GM18867 (cell line): ENCODE results near the gene PCDH10.

ENCODE experiments used
- ATAC-seq: cut with Tn5 transposase; IDR thresholded peaks from one replicate; pipeline ENCODE4 v1.9.1; 2021; ENCODE audit warnings: mild to moderate bottlenecking, moderate library complexity; ENCODE audit not compliant: unreplicated experiment

The PCDH10 gene

DNA sequence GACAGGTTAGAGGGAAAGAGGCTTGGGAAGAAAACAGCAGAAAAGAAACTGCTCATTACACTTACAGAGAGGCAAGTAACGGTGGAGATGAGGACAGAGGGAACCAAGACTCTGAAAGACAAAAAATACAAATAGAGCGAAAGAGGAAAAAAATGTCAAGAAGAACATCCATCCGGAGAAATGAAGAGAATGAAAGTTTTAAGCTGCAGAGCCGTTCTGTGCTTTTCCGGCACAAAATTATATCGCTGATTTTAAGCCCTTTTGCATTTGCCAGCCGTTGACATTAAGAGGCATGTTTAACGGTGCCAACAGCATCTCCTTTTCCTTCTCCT, 236 bp downstream of the PCDH10 start:
- ATAC-seq: no peak

DNA sequence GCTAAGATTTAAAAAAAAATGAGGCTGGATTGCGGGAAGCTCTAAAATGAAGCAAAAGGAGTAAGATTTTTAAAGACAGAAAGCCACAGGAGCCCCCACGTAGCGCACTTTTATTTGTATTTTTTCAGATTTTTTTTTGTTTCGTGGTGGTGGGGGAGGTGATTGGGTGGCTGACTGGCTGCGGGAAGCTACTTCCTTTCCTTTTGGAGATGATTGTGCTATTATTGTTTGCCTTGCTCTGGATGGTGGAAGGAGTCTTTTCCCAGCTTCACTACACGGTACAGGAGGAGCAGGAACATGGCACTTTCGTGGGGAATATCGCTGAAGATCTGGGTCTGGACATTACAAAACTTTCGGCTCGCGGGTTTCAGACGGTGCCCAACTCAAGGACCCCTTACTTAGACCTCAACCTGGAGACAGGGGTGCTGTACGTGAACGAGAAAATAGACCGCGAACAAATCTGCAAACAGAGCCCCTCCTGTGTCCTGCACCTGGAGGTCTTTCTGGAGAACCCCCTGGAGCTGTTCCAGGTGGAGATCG, 908 bp downstream of the PCDH10 start:
- ATAC-seq: no peak

DNA sequence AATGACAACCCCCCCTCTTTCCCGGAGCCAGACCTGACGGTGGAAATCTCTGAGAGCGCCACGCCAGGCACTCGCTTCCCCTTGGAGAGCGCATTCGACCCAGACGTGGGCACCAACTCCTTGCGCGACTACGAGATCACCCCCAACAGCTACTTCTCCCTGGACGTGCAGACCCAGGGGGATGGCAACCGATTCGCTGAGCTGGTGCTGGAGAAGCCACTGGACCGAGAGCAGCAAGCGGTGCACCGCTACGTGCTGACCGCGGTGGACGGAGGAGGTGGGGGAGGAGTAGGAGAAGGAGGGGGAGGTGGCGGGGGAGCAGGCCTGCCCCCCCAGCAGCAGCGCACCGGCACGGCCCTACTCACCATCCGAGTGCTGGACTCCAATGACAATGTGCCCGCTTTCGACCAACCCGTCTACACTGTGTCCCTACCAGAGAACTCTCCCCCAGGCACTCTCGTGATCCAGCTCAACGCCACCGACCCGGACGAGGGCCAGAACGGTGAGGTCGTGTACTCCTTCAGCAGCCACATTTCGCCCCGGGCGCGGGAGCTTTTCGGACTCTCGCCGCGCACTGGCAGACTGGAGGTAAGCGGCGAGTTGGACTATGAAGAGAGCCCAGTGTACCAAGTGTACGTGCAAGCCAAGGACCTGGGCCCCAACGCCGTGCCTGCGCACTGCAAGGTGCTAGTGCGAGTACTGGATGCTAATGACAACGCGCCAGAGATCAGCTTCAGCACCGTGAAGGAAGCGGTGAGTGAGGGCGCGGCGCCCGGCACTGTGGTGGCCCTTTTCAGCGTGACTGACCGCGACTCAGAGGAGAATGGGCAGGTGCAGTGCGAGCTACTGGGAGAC, 1.6 kb downstream of the PCDH10 start:
- ATAC-seq: no peak

DNA sequence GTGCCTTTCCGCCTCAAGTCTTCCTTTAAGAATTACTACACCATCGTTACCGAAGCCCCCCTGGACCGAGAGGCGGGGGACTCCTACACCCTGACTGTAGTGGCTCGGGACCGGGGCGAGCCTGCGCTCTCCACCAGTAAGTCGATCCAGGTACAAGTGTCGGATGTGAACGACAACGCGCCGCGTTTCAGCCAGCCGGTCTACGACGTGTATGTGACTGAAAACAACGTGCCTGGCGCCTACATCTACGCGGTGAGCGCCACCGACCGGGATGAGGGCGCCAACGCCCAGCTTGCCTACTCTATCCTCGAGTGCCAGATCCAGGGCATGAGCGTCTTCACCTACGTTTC, 2.2 kb downstream of the PCDH10 start:
- ATAC-seq: no peak

DNA sequence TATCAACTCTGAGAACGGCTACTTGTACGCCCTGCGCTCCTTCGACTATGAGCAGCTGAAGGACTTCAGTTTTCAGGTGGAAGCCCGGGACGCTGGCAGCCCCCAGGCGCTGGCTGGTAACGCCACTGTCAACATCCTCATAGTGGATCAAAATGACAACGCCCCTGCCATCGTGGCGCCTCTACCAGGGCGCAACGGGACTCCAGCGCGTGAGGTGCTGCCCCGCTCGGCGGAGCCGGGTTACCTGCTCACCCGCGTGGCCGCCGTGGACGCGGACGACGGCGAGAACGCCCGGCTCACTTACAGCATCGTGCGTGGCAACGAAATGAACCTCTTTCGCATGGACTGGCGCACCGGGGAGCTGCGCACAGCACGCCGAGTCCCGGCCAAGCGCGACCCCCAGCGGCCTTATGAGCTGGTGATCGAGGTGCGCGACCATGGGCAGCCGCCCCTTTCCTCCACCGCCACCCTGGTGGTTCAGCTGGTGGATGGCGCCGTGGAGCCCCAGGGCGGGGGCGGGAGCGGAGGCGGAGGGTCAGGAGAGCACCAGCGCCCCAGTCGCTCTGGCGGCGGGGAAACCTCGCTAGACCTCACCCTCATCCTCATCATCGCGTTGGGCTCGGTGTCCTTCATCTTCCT, 2.7 kb downstream of the PCDH10 start:
- ATAC-seq: no peak

DNA sequence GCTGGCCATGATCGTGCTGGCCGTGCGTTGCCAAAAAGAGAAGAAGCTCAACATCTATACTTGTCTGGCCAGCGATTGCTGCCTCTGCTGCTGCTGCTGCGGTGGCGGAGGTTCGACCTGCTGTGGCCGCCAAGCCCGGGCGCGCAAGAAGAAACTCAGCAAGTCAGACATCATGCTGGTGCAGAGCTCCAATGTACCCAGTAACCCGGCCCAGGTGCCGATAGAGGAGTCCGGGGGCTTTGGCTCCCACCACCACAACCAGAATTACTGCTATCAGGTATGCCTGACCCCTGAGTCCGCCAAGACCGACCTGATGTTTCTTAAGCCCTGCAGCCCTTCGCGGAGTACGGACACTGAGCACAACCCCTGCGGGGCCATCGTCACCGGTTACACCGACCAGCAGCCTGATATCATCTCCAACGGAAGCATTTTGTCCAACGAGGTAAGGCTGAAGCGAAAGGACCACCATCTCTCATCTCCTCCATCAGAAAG, 3.3 kb downstream of the PCDH10 start:
- ATAC-seq: no peak

DNA sequence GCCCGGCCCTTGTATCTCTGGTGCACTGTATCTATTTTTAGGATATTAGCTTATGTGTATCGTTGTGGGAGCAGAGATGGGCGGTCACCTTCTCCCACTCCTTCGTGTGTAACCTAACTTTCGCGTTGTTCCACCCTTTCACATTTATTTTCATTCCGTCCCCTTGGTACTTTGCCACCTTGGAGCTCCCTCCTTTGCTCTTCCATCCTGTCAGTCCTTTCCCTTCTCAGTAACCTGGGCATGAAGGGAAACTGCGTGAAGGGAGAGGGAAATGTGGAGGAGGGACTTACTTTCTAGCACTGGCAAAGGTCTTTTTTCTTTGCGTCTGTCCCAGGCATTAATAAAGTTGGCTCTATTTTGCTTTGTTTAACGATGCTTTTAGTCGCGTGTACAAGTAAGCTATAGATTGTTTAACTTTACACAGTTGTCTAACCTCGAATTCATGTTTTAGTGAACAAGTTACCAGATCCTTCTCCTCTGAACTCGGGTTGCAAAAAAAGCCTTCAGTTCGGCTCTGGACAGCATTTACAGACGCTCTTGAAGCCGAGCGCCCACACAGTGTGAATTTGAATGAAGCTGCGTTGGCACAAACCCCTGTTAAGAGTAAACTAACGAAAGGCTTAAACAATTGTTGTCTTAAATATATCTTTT, 3.9 kb downstream of the PCDH10 start:
- ATAC-seq: no peak

DNA sequence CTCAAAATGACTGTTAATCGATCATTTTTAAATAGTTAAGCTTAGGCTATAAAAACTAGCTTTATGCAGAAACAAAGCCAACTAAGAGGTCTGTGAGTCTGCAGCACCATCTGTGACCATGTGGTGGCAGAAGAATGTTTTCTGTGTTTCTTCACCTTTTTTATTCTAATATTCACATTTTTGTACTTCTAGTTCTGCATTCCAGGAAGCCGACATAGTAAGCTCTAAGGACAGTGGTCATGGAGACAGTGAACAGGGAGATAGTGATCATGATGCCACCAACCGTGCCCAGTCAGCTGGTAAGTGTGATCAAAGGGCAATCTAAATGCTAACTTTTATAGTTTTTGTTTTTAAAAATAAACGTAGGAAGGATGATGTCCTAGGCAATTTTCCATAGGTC, 5.6 kb downstream of the PCDH10 start:
- ATAC-seq: no peak

DNA sequence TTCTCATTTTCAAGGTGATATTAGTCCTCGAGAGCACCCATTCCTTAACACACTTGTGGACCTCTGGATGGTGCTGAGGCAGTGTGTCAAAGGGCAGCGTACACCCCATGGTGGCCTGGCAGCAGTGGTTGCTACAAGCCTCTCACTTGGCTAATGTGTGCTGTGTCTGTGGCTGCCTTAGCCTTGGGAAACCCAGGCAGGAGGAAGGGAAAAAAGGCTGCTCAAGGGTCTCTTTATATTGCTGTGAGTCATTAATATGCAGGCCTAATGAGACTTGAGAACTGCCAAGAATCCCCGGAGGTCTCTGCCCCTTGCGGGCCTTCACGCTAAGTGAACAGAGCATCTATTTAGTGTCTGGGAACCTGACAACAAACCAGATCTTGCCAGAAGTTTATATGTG, 7.0 kb downstream of the PCDH10 start:
- ATAC-seq: no peak

DNA sequence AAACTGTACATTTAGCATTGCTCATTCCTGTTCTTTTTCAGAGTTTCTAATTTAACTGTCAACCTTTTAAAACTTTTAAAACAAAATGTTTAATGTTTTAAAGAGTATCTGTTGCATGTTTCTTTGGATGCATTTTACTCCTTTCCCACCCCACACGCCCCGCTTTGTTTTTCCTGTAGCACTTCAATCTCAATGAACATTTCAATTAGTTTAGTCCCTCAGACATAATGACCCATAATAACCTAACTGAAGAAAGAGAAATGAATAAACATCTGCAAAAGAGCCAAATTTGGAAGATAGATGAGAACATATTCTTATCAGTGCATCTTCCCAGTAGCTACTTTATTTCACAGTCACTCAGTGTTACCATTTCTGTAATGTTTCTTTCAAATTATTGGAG, 7.5 kb downstream of the PCDH10 start:
- ATAC-seq: no peak

DNA sequence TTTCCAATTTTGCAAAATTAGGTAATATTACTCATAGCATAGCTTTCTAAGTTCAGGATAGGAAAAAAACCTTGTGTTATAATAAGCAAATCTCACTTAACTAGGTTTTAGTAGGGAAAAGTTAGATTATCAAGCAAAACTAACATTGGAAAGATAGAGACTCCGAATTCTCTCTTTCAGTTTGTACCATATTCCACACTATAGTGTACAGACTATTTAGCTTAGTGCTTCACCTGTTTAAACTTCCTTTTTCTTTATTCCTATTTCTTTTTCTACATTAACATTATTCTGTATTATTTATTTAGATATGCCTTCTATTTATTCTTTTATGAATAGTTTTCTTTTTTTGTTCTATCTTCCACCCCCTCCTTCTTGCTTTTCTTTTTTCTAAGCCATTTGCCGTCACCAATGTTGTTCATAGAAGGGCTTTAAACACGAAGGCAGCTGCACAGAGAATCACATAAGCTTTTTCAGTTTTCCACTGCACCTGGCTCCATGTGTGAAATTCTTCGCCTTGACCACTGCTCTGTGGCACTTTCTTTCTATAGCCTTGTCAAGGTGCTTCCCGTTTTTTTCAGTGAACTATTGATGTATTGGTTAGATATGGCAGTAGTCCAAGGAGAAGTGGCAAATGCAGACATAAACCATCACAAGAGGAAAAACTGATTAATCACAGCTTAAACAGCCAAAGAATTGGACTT, 8.5 kb downstream of the PCDH10 start:
- ATAC-seq: no peak

DNA sequence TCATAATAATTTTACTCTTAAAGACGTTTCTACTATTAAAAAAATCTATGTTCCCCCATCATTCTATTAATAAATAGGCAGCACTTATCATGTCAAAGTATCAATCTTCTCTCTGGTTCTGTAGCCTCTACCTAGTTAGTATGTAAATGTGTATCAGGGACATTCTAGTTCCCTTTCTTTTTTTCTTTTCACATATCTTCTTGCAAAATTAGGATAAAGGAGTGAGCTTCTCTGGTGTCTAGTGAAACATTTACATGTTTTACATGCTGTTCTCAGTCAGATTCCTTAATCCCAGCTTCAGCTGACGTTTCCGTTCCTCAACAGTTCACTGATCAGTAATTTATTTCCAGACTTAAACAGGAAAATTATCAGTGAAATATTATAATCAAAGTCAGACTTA, 11.8 kb downstream of the PCDH10 start:
- no peak for ATAC-seq

DNA sequence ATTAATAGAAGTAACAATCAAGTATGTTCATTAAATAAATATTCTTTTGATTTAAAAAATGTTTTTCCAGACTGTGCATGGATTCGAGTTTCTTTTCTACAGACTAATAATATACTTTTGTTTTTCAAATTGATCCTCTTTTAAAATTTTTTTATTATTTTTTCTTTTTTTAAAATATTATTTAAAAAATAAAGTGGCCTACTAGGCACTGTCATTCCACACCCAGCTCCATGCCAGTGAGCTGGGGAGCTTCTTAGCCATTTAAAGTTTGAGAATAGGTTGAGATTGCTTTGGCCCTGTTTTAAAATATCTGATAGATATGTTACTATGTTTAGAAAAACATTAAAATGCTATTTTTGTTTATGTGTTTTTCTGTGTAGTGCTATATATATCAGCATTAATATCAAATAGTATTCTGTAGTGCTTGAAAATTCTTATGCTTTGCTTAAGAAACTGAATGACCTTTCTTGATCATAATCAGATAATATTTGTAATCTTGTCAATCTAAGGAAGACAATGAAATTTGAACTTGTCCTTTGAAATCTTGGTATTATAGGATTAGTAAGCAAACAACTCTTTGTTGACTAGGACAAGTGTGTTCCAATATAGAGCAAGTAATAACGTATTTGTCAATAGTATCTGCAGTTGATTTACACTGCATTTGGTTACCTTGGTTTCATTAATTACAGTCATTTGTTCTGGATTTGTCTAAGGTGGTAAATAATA, 12.6 kb downstream of the PCDH10 start:
- no peak for ATAC-seq

DNA sequence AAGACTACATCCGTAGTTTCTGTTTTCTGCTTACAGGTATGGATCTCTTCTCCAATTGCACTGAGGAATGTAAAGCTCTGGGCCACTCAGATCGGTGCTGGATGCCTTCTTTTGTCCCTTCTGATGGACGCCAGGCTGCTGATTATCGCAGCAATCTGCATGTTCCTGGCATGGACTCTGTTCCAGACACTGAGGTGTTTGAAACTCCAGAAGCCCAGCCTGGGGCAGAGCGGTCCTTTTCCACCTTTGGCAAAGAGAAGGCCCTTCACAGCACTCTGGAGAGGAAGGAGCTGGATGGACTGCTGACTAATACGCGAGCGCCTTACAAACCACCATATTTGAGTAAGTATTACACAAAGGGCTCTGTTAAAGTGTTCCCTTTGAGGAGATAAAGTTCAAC, 13.8 kb downstream of the PCDH10 start:
- ATAC-seq: no peak

DNA sequence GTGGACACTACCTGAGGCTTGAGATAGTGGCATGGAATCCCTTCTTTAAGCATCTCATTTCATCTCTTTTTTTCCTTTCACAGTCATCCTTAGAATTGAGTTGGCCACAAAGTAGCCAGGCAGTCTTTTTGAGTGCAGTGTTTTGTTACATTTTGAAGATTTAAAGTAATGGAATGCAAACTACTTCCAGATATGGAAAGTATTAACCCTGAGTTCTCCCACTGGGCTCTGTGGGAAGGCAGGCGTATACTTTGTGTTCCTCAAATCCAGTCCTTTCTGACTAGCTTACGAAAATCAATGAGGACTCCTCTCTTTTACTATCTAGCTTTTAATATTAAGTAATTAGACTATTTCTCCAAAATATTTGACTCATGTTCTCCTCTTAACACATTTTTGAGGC, 29.9 kb downstream of the PCDH10 start:
- ATAC-seq: no peak

DNA sequence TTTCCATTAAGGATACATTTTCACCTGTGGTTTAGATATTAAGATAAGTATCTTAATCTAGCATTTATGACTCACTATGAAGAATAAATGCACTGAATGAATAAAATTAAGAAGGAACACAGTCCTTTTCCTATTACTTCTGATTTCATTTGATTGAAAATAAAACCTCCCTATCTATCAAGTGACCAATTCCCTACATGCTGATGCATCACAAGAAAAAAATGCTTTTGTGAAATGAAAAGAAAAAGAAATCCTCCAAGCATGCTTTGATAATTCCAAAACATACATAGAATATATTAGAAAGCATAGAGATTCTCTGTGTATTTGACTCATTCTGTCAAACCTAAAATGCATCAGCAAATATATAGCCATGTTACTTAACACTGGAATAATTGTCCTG, 37.1 kb downstream of the PCDH10 start:
- ATAC-seq: no peak

DNA sequence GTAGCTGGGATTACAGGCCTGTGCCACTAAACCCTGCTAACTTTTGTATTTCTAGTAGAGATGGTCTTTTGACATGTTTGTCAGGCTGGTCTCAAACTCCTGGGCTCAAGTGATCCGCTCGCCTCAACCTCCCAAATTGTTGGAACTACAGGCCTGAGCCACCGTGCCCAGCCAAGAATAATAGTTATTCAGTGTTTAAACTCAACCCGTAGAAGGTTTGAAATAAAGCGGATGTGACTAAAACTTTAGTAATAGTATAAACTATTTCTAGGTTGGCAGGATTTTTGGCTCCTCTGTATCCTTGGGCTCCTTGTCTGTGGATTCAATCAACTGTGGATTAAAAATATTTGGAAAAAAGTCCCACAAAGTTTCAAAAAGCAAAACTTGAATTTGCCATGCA, 37.8 kb downstream of the PCDH10 start:
- no peak for ATAC-seq

DNA sequence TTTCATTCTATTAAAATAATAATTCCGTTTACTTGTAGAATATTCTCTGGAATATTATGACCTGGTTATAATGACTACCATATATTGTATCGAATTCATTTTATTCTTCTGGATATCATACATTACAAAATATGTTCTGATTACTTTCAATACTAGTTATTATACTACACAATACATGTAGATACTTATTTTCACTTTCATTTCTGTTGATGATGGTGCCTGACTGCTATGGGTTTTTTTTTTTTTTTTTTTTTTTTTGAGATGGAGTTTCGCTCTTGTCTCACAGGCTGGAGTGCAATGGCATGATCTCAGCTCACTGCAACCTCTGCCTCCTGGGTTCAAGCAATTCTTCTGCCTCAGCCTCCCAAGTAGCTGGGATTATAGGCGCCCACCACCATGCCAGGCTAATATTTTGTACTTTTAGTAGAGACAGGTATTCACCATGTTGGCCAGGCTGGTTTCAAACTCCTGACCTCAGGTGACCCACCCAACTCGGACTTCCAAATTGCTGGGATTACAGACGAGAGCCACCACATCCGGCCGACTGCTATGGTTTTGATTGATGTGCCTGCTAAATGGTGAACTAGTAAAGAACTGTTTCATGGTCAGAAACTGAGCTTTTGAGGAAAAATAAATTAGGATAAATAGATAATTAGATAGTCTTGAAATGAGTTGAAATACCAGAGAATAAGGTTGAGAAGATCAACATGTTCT, 39.5 kb downstream of the PCDH10 start:
- peak; percentile 75 for ATAC-seq

DNA sequence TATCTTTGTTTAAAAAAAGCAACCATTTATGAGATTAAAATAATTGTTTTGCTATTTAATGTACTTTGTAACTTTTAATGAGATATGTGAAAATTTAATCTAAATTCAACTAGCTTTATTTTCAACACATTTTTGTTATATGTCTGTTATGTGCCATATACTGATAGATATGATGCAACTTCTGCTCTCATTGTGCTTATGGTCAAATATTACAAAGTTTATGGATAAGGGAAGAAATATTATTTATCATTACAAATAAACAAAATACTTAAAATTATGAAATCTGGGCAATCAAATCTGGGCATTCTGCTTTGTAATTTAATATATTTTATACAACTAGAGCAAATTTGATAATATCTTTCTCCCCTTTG, 40.0 kb downstream of the PCDH10 start:
- ATAC-seq: no peak

DNA sequence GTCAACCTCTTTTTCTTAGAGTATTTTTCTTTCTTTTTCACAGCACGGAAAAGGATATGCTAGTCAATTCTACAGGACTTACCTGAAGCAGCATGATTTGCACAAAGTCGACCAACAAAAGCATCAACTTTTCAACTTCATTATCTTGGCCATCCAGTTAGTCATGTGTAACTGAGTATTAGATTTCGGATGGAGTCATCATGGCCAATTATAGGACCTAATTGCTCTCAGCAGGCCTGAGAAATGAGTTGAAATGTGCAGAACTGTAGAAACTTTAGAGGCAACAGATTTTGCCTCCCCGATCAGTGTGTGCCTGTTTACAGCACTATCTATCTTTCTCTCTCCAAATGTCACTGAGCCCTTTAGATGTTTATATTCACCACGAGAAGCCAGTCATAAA, 41.0 kb downstream of the PCDH10 start:
- ATAC-seq: no peak
